WI38 (cell line): ENCODE results near the gene P4HA2.
A peak's percentile ranks its signal among the peaks of the same experiment; 100 is the strongest.

Experiments
- H3K4me3 ChIP-seq: 2 replicates; pipeline ENCODE4 v1.5.1; 2011; ENCODE audit warnings: low read depth, mild to moderate bottlenecking, control low read depth, low read length
- TF ChIP-seq, protein P1 (sequence below): IDR thresholded peaks from 2 replicates; pipeline ENCODE4 v1.5.1; 2012; ENCODE audit warnings: low read depth, mild to moderate bottlenecking, control low read depth, low read length

Gene P4HA2

GRCh38 chr5:132262882-132263547 lies 35.4 kb upstream of the P4HA2 start:
- H3K4me3 ChIP-seq = no peak overlapping the region
- TF ChIP-seq, protein P1, sequence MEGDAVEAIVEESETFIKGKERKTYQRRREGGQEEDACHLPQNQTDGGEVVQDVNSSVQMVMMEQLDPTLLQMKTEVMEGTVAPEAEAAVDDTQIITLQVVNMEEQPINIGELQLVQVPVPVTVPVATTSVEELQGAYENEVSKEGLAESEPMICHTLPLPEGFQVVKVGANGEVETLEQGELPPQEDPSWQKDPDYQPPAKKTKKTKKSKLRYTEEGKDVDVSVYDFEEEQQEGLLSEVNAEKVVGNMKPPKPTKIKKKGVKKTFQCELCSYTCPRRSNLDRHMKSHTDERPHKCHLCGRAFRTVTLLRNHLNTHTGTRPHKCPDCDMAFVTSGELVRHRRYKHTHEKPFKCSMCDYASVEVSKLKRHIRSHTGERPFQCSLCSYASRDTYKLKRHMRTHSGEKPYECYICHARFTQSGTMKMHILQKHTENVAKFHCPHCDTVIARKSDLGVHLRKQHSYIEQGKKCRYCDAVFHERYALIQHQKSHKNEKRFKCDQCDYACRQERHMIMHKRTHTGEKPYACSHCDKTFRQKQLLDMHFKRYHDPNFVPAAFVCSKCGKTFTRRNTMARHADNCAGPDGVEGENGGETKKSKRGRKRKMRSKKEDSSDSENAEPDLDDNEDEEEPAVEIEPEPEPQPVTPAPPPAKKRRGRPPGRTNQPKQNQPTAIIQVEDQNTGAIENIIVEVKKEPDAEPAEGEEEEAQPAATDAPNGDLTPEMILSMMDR = no peak

DNA sequence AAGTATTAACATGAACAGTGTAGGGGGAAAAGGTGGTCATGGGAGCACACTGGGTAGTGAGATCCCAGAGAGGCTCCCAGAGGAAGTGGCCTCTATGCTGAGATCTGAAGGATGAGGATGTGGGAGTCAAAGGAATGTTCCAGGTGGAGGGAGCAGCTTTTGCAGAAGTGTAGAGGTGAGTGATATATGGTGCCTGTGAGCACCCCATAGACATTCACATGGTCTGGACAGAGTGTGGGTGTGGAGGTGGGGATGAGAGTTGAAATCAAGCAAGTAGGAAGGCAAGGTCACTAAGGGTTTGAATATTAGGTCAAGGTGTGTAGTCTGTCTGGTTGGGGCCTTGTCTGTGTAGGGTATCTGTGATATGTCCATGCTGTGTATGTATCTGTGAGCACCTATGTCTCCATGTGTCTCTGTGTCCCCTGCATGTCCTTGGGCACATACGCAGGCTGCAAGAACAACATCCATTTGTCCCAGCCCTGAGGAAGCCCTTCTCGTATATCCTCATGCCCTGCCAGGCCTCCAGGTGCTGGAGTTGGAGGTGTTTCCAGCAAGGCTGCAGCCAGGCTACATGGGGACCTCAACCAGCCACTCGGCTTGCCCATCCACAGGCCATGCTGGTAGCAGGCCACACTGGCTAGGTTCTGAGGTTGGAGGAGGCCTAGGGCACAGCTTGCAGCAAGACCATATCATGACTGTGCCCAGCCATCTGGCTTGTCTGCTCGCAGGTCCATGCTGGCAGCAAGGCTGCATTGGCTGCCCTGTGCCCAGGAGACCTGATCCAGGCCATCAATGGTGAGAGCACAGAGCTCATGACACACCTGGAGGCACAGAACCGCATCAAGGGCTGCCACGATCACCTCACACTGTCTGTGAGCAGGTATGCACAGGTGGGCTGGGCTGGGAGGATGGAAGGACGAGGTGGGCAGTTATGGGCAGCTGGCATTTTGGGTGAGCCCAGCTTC lies 34.5 kb upstream of the P4HA2 start:
- H3K4me3 ChIP-seq = no peak overlapping the region
- TF ChIP-seq, protein P1 = no peak

- TF ChIP-seq, protein P1 = no peak
- H3K4me3 ChIP-seq = peak overlapping the region; percentile 82; the same call in 1 of the 2 replicates
Measured at GRCh38 chr5:132260714-132261551, 33.3 kb upstream of the P4HA2 start.

DNA sequence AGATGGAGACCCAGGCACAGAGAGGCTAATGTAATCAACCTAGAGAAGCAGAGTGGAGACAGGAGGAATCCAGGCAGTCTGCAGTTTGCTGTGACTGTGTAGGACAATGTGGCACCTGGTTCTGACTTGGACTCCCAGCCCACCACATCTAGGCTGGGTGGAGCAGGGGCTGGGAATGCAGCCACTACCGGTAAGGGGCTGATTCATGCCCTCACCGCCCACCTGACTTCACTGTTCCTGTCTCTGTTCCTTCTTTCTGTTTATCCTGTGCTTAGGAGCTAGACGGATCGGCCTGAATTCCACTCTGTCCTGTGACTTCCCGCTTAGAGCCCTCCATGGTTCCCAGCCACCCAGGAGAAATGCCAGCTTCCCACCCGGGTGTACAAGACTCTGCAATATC lies 32.4 kb upstream of the P4HA2 start:
- TF ChIP-seq, protein P1 = no peak
- H3K4me3 ChIP-seq = peak overlapping the region; percentile 82

DNA sequence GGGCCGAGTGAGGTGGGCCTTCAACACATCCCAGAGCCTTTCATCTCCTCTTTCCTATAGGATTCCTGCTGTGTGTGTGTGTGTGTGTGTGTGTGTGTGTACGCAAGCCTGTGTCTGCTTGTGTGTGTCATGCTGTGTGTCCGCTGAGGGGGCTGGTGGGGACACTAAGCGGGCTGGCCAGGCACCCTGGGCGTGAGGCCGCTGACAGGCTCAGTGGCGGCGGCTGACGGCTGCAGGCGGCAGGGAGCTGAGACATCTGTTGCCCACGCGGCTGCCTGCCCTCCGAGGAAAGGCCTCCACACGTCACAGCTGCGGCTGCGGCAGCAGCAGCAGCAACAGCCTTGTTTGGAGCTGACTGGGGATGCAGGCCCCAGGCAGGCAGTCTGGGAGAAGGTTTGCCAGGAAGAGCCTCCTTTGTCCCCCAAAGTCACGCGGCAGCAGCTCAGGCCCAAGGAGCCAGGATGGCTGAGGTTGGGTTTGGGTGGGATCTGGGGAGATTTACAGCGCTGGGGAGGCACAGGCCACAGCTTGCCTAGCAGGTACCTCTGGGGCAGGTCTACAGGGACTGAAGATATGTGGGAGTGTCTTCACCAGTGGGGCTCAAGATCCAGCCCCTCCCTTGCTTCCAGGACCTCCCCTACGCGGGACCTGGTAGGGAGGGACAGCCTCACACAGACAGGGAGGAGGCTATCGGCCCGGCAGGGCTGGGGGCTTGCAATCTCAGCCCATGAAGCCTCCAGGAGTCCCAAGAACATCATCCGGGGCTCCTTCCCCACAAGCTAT lies 31.6 kb upstream of the P4HA2 start:
- TF ChIP-seq, protein P1 = no peak
- peak overlapping the region; percentile 82 for H3K4me3 ChIP-seq

DNA sequence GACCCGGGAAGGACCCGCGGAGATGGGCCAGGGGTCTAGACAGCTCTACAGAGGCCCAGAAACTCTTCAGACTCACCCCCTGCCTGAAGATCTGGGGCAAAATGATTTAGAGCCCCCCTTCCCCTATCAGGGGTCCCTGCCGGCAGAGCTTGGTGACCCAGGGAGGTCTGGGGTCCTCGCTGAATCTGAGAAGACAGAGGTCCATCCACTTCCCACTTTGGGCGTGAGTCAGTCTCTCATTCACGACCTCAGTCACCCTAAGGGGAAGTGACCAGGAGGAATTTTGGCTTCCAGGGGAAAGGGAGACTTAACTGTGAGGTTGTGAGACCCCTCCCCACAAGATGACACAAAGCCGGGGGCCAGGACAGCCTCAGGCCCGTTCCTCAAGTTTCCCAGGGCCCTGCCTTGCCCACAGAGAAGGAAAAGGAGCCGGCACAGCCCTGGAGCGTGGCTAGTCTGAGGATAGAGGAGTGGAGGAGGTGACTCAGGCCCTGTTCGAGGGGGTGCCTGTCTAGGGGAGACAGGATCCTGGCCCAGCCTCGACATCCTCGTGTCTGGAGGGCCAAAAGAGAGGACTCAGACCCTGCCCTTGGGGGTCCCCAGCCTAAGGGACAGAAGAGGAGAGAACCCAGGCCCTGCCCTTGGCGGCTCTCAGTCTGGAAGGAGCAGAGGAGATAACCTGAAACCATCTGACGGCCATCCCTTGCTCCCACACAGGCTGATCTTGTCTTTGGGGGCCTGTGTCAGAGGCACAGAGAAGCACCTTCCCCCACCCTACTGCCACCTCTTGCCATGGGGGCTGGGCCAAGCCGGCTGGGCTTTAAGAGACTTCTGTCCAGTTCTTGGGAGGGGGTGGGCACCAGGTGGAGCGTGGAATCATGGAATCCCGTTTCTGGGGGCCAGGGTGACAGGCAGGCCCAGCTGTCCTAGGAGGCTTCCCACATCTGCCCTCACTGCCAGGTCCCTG lies 30.7 kb upstream of the P4HA2 start:
- TF ChIP-seq, protein P1 = no peak
- H3K4me3 ChIP-seq = peak overlapping the region; percentile 82
